Measurements from ENCODE around the gene GNGT1.

- no peak for TF ChIP-seq GATA2 (IDR thresholded peaks at IDR 0.05; ENCODE audit: low read depth, low read length)
- no peak for TF ChIP-seq GATA3 (IDR thresholded peaks at IDR 0.05; ENCODE audit: low read depth, low read length)
These were observed 23.9 kb upstream of the GNGT1 start for GRCh38 chr7:93882468-93882867.

Measured in SH-SY5Y (cell line).